K562 (cell line): ENCODE results near the gene HOXC11. TPM values are rescaled to one million over a fixed set of nuclear protein-coding genes. Genes with fewer than 3 reads are reported as not detected.

Experiments used
- BRF2 ChIP-seq: IDR thresholded peaks from 3 replicates; pipeline ENCODE4 v1.6.1; 2011; ENCODE audit warnings: borderline replicate concordance, mild to moderate bottlenecking; ENCODE audit not compliant: insufficient read length, insufficient read depth
- CBFA2T2 ChIP-seq: fragments of 450-650 bp; conservative IDR thresholded peaks from 2 replicates; pipeline ENCODE4 v1.6.1; 2017; ENCODE audit warnings: mild to moderate bottlenecking
- CC2D1A ChIP-seq: fragments of 450-650 bp; IDR thresholded peaks from 2 replicates; pipeline ENCODE4 v1.6.1; 2017; ENCODE audit warnings: mild to moderate bottlenecking
- CEBPZ ChIP-seq: fragments of 150-350 bp; IDR thresholded peaks from 2 replicates; pipeline ENCODE4 v1.6.1; 2014; ENCODE audit warnings: low read depth, mild to moderate bottlenecking, low read length, borderline replicate concordance
- E2F4 ChIP-seq: sonication (generic); formaldehyde crosslinking; IDR thresholded peaks from 2 replicates; pipeline ENCODE4 v1.8.0; 2022; ENCODE audit warnings: mild to moderate bottlenecking, low read depth, missing genetic modification reagents
- HMGN3 ChIP-seq: IDR thresholded peaks from 2 replicates; pipeline ENCODE4 v1.6.1; 2011; ENCODE audit warnings: borderline replicate concordance, low read depth, mild to moderate bottlenecking, mixed read lengths, low read length; ENCODE audit not compliant: insufficient read length; ENCODE audit errors: extremely low read depth
- MAX ChIP-seq: sonication (generic); formaldehyde crosslinking; IDR thresholded peaks from 2 replicates; pipeline ENCODE4 v1.9.0; 2022; ENCODE audit warnings: mild to moderate bottlenecking, missing genetic modification reagents
- MTA2 ChIP-seq: fragments of 450-650 bp; IDR thresholded peaks from 2 replicates; pipeline ENCODE4 v1.6.1; 2016; ENCODE audit warnings: low read depth
- MYBL2 ChIP-seq, 2 experiments: fragments of 450-650 bp in 1 of 2; sonication (generic) in 1 of 2; formaldehyde crosslinking in 1 of 2; IDR thresholded peaks; 2 replicates each; pipeline versions ENCODE4 v1.6.1 to v1.8.1; 2017 to 2022; ENCODE audit warnings: borderline replicate concordance in 1 of 2, inconsistent platforms in 1 of 2, low read depth in 1 of 2, mild to moderate bottlenecking in 1 of 2, missing genetic modification reagents in 1 of 2, moderate library complexity in 1 of 2
- NBN ChIP-seq: fragments of 450-650 bp; IDR thresholded peaks from 2 replicates; pipeline ENCODE4 v1.6.1; 2016; ENCODE audit warnings: low read depth, mild to moderate bottlenecking
- NCOA1 ChIP-seq: fragments of 450-650 bp; IDR thresholded peaks from 2 replicates; pipeline ENCODE4 v1.6.1; 2016; ENCODE audit warnings: low read depth
- RBM39 ChIP-seq: fragments of 200-400 bp; formaldehyde crosslinking; optimal IDR thresholded peaks from 2 replicates; pipeline ENCODE3; 2018; ENCODE audit warnings: low read depth, low read length
- TGIF2 ChIP-seq: sonication (generic); formaldehyde crosslinking; IDR thresholded peaks from 2 replicates; pipeline ENCODE4 v1.8.1; 2022; ENCODE audit warnings: mild to moderate bottlenecking, missing genetic modification reagents, moderate library complexity
- ZBTB43 ChIP-seq: sonication (generic); formaldehyde crosslinking; IDR thresholded peaks from 2 replicates; pipeline ENCODE4 v1.8.0; 2023; ENCODE audit warnings: mild to moderate bottlenecking, missing genetic modification reagents
- ZKSCAN1 ChIP-seq: fragments of 150-350 bp; IDR thresholded peaks from 2 replicates; pipeline ENCODE4 v1.6.1; 2016; ENCODE audit warnings: low read depth, low read length
- ZNF143 ChIP-seq: sonication (generic); formaldehyde crosslinking; IDR thresholded peaks from 2 replicates; pipeline ENCODE4 v1.9.0; 2022; ENCODE audit warnings: mild to moderate bottlenecking, missing genetic modification reagents
- ZNF431 ChIP-seq: sonication (generic); formaldehyde crosslinking; IDR thresholded peaks from 2 replicates; pipeline ENCODE4 v1.8.0; 2022; ENCODE audit warnings: mild to moderate bottlenecking, missing genetic modification reagents
- ZNF511 ChIP-seq: sonication (generic); formaldehyde crosslinking; IDR thresholded peaks from 2 replicates; pipeline ENCODE4 v1.8.0; 2022; ENCODE audit warnings: mild to moderate bottlenecking, missing genetic modification reagents
- ZNF57 ChIP-seq: fragments of 450-650 bp; formaldehyde crosslinking; IDR thresholded peaks from 2 replicates; pipeline ENCODE4 v1.4.0; 2020; ENCODE audit warnings: mild to moderate bottlenecking, moderate library complexity
- ZNF766 ChIP-seq: fragments of 200-800 bp; sonication (Bioruptor generic); conservative IDR thresholded peaks from 2 replicates; pipeline ENCODE4 v1.6.1; 2016; ENCODE audit warnings: missing genetic modification characterization, missing compliant biosample characterization
- polyA plus RNA-seq, 8 experiments: library from polyadenylated mRNA; depleted of rRNA in 4 of 8; stranded (reverse) in 5 of 8; unstranded in 3 of 8; fragments of >200 nt; fragmentation: Nextera tagmentation in 2 of 8; fragmentation: Illumina TruSeq in 1 of 8; extraction: Ambion mirVana in 2 of 8; extraction: Trizol in 1 of 8; gene quantifications; 2 replicates each; pipeline versions ENCODE4 v1.2.1 to v1.2.3, GENCODE V29; 2011 to 2014; ENCODE audit warnings: inconsistent platforms in 1 of 8, missing spikeins in 1 of 8
- total RNA-seq, 7 experiments: library from RNA; depleted of rRNA in 6 of 7; stranded (reverse); fragments of >200 nt in 6 of 7; fragmentation: Illumina TruSeq in 2 of 7; extraction: Trizol in 2 of 7; gene quantifications; 2 replicates each; pipeline versions ENCODE4 v1.2.1 to v1.2.3, GENCODE V29; 2011 to 2021; ENCODE audit warnings: low replicate concordance in 1 of 7

Gene HOXC11
- total and polyA plus RNA-seq, 9 of the 15 experiments (the other 6 are each of a cell fraction or from before 2014, with no cell fraction given), result not detected

- TF ChIP-seq ZNF766 (CRISPR knock-in tag) (no peak), E2F4 (CRISPR knock-in tag) (no peak), CC2D1A (0 out of 2 replicates have a peak, but pooled peaks have one; percentile 53), ZNF511 (0 out of 2 replicates have a peak, but pooled peaks have one; percentile 59), MYBL2 (IDR thresholded peaks at IDR 0.05; ENCODE audit: low read depth) (no peak), MYBL2 (CRISPR knock-in tag; IDR thresholded peaks at IDR 0.05; ENCODE audit: borderline replicate concordance) (no peak), RBM39 (no peak), NBN (no peak), CEBPZ (no peak), BRF2 (no peak), MTA2 (no peak), MAX (CRISPR knock-in tag) (peak; percentile 28), ZNF57 (CRISPR knock-in tag) (no peak), HMGN3 (no peak), CBFA2T2 (no peak), ZNF431 (CRISPR knock-in tag) (no peak), ZNF143 (CRISPR knock-in tag) (no peak), ZKSCAN1 (no peak), NCOA1 (no peak), ZBTB43 (CRISPR knock-in tag) (no peak), TGIF2 (no peak)
Observed at GRCh38 chr12:54005853-54006558, 33.1 kb downstream of the HOXC11 start (continued).
